Common myeloid progenitor, CD34-positive (primary cell): ENCODE measurements around the gene ANKRD33.

ENCODE experiments used
- CTCF ChIA-PET: fragments of 350-600 bp; sonication (Branson Sonifier 250); formaldehyde crosslinking; loops from one replicate; lab custom pipeline; 2021; ENCODE audit warnings: antibody characterized with exemption; lab: Charles Lee
- POLR2A ChIA-PET: fragments of 350-600 bp; sonication (Branson Sonifier 250); formaldehyde crosslinking; loops from one replicate; lab custom pipeline; 2021; ENCODE audit warnings: antibody characterized with exemption; lab: Charles Lee
- DNase-seq, 3 donors: peaks; one replicate each; pipeline versions ENCODE4 v3.0.0 to v3.0.0-alpha.2; 2013
- H3K27ac ChIP-seq, 2 experiments: 1 replicate in 1 of 2; 2 replicates in 1 of 2; pipeline ENCODE4 v1.7.0; 2013; ENCODE audit warnings: inconsistent platforms in 2 of 2, low read length in 2 of 2, mild to moderate bottlenecking in 2 of 2, low read depth in 1 of 2, moderate library complexity in 1 of 2; ENCODE audit not compliant: severe bottlenecking in 2 of 2, insufficient read depth in 1 of 2, poor library complexity in 1 of 2
- H3K27me3 ChIP-seq, 5 experiments: replicated peaks in 2 of 5; 1 replicate in 3 of 5; 2 replicates in 2 of 5; pipeline versions ENCODE4 v1.6.1 to v1.7.0; 2013; ENCODE audit warnings: low read length in 4 of 5, mild to moderate bottlenecking in 2 of 5, moderate library complexity in 2 of 5, inconsistent platforms in 1 of 5; ENCODE audit not compliant: insufficient read depth in 5 of 5, control insufficient read depth in 4 of 5
- H3K36me3 ChIP-seq, 4 experiments: 1 replicate in 2 of 4; 2 replicates in 2 of 4; pipeline versions ENCODE4 v1.6.1 to v1.7.0; 2013; ENCODE audit warnings: low read length in 3 of 4, control low read depth in 1 of 4, mild to moderate bottlenecking in 1 of 4; ENCODE audit not compliant: control insufficient read depth in 4 of 4, insufficient read depth in 4 of 4
- H3K4me1 ChIP-seq, 4 experiments: 1 replicate in 3 of 4; 2 replicates in 1 of 4; pipeline versions ENCODE4 v1.6.1 to v1.7.1; 2013; ENCODE audit warnings: low read length in 3 of 4, mild to moderate bottlenecking in 3 of 4, control low read depth in 1 of 4, inconsistent platforms in 1 of 4, moderate library complexity in 1 of 4; ENCODE audit not compliant: control insufficient read depth in 4 of 4, insufficient read depth in 4 of 4; ENCODE audit errors: control extremely low read depth in 1 of 4
- H3K4me3 ChIP-seq, 7 experiments: 1 replicate in 4 of 7; 2 replicates in 3 of 7; pipeline versions ENCODE4 v1.5.1 to v1.7.0; 2013; ENCODE audit warnings: mild to moderate bottlenecking in 7 of 7, low read length in 6 of 7, moderate library complexity in 6 of 7, inconsistent platforms in 2 of 7, low read depth in 2 of 7, control low read depth in 1 of 7; ENCODE audit not compliant: insufficient read depth in 4 of 7, control insufficient read depth in 1 of 7; ENCODE audit errors: extremely low read depth in 1 of 7
- H3K9me3 ChIP-seq, 5 experiments: 1 replicate in 4 of 5; 2 replicates in 1 of 5; pipeline versions ENCODE4 v1.6.1 to v1.7.1; 2013; ENCODE audit warnings: low read length in 4 of 5, mild to moderate bottlenecking in 2 of 5, inconsistent platforms in 1 of 5, low read depth in 1 of 5, moderate library complexity in 1 of 5; ENCODE audit not compliant: control insufficient read depth in 4 of 5, insufficient read depth in 2 of 5; ENCODE audit errors: control extremely low read depth in 1 of 5
- WGBS: methylation state at CpG from one replicate; pipeline ENCODE4 v1.1.5; 2013; ENCODE audit not compliant: insufficient coverage; 5-methylcytosine and 5-hydroxymethylcytosine counted together

Gene ANKRD33

DNA sequence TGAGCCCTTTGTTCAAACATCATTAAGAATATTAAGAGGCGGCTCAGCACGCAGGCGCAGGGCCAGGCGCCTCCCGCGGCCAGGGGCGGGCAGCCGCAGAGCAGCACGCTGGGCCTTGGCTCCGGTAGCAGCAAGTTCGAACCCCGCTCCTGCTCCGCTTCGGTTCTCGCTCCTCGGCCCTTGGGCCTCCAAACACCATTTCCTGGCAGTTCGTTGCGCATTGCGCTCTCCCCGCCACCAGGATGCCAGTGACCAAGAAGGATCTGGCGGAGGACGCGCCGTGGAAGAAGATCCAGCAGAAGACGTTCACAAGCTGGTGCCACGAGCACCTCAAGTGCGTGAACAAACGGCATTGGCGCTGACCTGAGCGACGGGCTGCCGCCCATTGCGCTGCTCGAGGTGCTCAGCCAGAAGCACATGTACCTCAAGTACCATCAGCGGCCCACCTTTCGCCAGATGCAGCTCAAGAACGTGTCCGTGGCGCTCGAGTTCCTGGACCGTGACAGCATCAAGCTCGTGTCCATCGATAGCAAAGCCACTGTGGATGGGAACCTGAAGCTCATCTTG is 12.5 kb downstream of the ANKRD33 start:
- no peaks in the 10 kb centered on the region for H3K9me3 ChIP-seq
- H3K36me3 ChIP-seq, result no peaks in the 10 kb centered on the region
- ChIA-PET CTCF (interaction anchor here (1.0 to 3.3 kb wide), 5 partner anchors 8 to 23 kb away, joined by 3 to 9 read pairs (median 4); no protein-coding TSS in a partner anchor), POLR2A (interaction anchor here (0.9 kb wide), 1 partner anchor 122 kb away, joined by 3 read pairs; no protein-coding TSS in a partner anchor)
- H3K4me1 ChIP-seq, result peaks cover 0 to 6% (median 0%) of the 10 kb centered on the region in 4 experiments
- WGBS, result 95% methylated on average over 43 of the region's 43 CpGs
- no peaks in the 10 kb centered on the region for H3K27me3 ChIP-seq
- no peak overlapping the region for H3K27ac ChIP-seq
- DNase-seq, result no peak
- H3K4me3 ChIP-seq, result no peak overlapping the region

DNA sequence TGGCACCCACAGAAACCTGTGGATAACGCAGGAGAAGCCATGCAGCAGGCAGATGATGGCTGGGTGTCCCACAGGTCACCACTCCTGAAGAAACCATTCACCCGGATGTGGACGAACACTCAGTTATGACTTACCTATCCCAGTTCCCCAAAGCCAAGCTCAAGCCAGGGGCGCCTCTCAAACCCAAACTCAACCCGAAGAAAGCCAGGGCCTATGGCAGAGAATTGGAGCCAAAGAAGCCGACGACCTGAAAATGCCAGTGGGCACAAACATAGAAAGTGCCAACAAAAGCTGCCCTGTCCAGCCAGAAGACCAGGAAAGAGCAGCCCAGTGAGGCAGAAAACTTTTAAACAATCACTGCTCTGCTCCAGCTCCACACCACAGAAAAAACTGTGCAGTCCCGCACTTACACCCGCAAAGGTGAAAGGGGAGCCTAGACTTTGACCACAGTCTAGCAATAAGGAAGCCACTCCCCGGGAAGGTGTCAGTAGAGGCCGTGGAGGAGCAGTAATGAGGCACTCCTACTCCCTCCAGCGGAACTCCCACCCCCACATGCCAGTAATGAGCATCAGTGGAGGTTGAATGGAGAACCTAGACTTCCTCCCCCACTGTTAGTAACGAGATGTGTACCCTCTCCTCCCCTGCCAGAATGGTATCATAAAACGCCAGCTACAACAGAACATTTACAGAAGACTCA is 13.4 kb downstream of the ANKRD33 start:
- CTCF ChIA-PET, result interaction anchor here (0.9 to 1.6 kb wide), 5 partner anchors 9 to 80 kb away, joined by 3 to 5 read pairs (median 3); partner anchors contain the start of gene ANKRD33
- no peak for DNase-seq
- no peaks in the 10 kb centered on the region for H3K36me3 ChIP-seq

DNA sequence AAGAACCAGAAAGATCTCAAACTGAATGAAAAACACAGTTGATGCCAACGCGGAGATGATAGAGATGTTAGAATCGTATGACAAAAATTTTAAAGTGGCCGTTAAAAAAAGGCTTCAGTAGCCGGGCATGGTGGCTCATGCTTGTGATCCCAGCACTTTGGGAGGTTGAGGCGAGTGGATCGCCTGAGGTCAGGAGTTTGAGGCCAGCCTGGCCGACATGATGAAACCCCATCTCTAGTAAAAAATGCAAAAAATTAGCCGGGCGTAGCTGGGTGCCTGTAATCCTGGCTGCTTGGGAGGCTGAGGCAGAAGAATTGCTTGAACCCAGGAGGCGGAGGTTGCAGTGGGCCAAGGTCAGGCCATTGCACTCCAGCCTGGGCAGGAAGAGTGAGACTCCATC is 14.0 kb downstream of the ANKRD33 start:
- Histone ChIP-seq H3K36me3 (no peaks in the 10 kb centered on the region), H3K4me3 (no peak overlapping the region), H3K9me3 (no peaks in the 10 kb centered on the region), H3K4me1 (peaks cover 0 to 9% (median 2%) of the 10 kb centered on the region in 4 experiments), H3K27me3 (peaks cover 0 to 9% (median 0%) of the 10 kb centered on the region in 5 experiments), H3K27ac (no peak overlapping the region)
- POLR2A ChIA-PET, result no interaction called here
- CTCF ChIA-PET, result interaction anchor here (0.9 to 1.6 kb wide), 2 partner anchors 13 to 79 kb away, joined by 3 to 5 read pairs; partner anchors contain the start of gene ANKRD33
- no peak for DNase-seq
- WGBS, result 97% methylated on average over 11 of the region's 11 CpGs

More for the DNA sequence above, 13.4 kb downstream of the ANKRD33 start:
- Histone ChIP-seq H3K4me1 (peaks cover 0 to 9% (median 0%) of the 10 kb centered on the region in 4 experiments), H3K27ac (no peak overlapping the region), H3K9me3 (no peaks in the 10 kb centered on the region), H3K27me3 (peaks cover 0 to 3% (median 0%) of the 10 kb centered on the region in 5 experiments), H3K4me3 (no peak overlapping the region)
- 93% methylated on average over 9 of the region's 14 CpGs for WGBS
- POLR2A ChIA-PET, result interaction anchor here (0.9 kb wide), 1 partner anchor 121 kb away, joined by 3 read pairs; no protein-coding TSS in a partner anchor

DNA sequence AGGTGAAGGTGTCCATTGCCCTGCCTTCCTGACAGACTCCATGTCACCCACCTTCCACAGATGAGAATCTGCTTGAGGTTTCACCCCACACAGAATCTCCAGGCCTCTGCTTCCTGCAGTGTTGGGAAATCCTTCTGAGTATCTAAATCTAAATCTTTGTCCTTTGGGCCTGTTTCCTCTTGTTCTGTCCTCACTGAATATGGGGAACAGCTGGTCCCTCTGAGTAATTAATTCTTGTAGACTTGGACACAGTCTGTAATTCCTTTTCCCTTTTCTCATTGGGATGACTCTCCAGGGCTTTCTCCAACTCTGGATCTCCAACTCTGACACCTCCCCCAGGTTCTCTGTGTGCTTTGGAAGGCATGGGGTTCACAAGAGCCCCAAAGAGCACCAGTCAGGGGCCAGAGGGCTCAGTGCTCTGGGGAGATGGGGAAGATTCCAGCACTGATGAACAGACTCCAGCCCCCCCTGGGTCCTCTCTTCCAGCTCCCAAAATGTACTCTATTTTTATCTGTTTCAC is 17.1 kb downstream of the ANKRD33 start:
- Histone ChIP-seq H3K9me3 (no peaks in the 10 kb centered on the region), H3K36me3 (no peaks in the 10 kb centered on the region), H3K4me3 (no peak overlapping the region), H3K27me3 (peaks cover 0 to 33% (median 6%) of the 10 kb centered on the region in 5 experiments), H3K4me1 (peaks cover 0 to 13% (median 11%) of the 10 kb centered on the region in 4 experiments), H3K27ac (peak overlapping the region in 1 of 2 experiments; percentile 59)
- CTCF ChIA-PET, result interaction anchor here (0.5 to 4.6 kb wide), 6 partner anchors 10 to 480 kb away, joined by 3 to 25 read pairs (median 5); partner anchors contain the start of gene SLC4A8
- POLR2A ChIA-PET, result interaction anchor here (0.6 kb wide), 1 partner anchor 84 kb away, joined by 3 read pairs; no protein-coding TSS in a partner anchor
- DNase-seq, result no peak

DNA sequence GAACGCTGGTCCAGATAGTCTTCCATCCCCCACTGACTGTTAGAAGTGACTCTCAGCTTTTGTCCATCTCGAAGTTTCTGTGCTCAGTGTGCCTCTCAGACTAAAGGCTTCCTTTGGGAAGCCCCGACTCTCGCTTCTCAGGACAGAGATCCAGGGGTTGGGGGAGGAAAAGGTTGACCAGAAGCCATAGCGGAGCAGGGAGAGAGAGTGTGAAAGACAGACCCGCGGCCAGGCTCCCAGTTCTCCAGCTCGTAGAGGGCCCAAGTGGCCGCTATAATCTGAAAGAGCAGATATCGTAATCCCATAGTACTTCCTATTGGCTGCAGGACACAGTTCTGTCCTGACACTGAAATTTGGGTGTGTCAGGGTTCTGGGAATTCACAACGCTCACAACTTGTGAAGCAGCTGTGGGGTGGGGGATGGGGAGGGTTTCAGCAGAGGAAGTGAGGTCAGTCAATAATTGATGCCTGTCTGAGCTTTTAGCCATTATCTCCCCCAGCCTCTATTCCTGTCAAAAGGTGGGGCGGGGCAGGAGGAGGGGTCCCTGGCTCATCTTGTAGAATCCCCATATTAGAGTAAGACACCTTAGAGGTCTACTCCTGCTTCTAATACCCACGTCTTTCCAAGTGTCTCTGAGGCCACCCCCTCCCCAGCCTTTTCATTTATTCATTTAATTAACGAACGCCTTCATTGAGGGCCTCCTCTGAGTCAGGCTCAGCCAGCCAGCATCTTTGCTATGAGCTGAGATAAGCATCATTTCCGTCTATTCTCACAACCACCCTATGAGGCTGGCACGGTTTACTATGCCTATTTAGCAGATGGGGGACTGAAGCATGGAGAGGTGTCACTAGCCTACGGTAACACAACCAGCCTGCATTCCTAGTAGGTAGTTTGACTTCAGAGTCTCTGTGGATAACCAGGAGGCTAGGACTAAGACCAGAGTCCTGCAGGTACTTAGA is 17.8 kb downstream of the ANKRD33 start:
- Histone ChIP-seq H3K36me3 (no peaks in the 10 kb centered on the region), H3K27ac (peak overlapping the region in 1 of 2 experiments; percentile 59), H3K4me3 (no peak overlapping the region), H3K4me1 (peaks cover under 1 to 17% (median 13%) of the 10 kb centered on the region in 4 experiments), H3K9me3 (no peaks in the 10 kb centered on the region), H3K27me3 (peaks cover 0 to 33% (median 6%) of the 10 kb centered on the region in 5 experiments)
- peak in 2 of 3 donors; percentile 25 to 42 for DNase-seq
- ChIA-PET CTCF (interaction anchor here (0.5 to 4.6 kb wide), 8 partner anchors 9 to 481 kb away, joined by 3 to 25 read pairs (median 3); partner anchors contain the start of gene SLC4A8), POLR2A (interaction anchor here (0.6 kb wide), 1 partner anchor 83 kb away, joined by 3 read pairs; no protein-coding TSS in a partner anchor)
- WGBS, result 84% methylated on average over 17 of the region's 18 CpGs

DNA sequence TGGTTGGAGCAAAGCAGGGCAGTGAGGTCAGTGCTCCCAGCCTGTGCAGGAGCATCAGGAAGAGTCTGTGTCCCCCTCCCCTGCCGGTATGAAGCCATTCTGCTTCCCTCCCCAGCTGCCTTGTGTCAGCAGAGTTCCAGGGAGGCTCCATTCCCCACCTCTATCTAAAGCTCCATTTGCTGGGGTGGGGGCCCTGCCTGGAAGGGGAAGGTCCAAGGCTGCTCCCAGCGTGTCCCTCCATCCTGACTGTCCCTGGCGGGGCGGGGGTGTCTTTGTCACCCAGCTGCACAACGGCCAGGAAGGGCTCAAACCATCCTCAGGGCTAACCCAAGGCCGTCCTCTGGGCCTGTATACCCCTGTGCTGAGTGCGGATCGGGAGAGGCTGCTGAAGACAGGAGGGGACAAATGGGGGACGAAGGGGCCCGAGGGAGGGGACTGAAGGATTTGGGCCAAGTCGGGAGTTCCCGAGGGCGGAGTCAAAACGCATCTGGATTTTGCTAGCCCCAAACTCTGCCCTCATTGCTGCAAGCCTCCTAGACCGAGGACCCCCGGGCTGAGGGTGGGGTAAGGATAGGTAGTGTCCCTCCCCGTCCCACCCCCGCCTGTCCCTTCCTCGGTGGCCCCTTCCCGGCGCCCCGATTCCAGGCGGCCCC is 18.7 kb downstream of the ANKRD33 start:
- DNase-seq, result no peak
- Histone ChIP-seq H3K4me3 (peak overlapping the region in 1 of 7 experiments; percentile 63), H3K36me3 (no peaks in the 10 kb centered on the region), H3K27me3 (peaks cover 0 to 33% (median 6%) of the 10 kb centered on the region in 5 experiments), H3K4me1 (peaks cover 6 to 22% (median 19%) of the 10 kb centered on the region in 4 experiments), H3K27ac (no peak overlapping the region), H3K9me3 (no peaks in the 10 kb centered on the region)
- POLR2A ChIA-PET, result no interaction called here
- 63% methylated on average over 14 of the region's 23 CpGs for WGBS
- CTCF ChIA-PET, result interaction anchor here (1.2 to 4.6 kb wide), 9 partner anchors 10 to 70 kb away, joined by 3 to 25 read pairs (median 3); no protein-coding TSS in a partner anchor
